GM19240 (cell line): Measurements from ENCODE around the gene ARHGEF16.

ENCODE experiments used
- DNase-seq: peaks from one replicate; pipeline ENCODE4 v3.0.0; 2011; ENCODE audit warnings: low spot score; ENCODE audit not compliant: insufficient read length

The ARHGEF16 gene

DNA sequence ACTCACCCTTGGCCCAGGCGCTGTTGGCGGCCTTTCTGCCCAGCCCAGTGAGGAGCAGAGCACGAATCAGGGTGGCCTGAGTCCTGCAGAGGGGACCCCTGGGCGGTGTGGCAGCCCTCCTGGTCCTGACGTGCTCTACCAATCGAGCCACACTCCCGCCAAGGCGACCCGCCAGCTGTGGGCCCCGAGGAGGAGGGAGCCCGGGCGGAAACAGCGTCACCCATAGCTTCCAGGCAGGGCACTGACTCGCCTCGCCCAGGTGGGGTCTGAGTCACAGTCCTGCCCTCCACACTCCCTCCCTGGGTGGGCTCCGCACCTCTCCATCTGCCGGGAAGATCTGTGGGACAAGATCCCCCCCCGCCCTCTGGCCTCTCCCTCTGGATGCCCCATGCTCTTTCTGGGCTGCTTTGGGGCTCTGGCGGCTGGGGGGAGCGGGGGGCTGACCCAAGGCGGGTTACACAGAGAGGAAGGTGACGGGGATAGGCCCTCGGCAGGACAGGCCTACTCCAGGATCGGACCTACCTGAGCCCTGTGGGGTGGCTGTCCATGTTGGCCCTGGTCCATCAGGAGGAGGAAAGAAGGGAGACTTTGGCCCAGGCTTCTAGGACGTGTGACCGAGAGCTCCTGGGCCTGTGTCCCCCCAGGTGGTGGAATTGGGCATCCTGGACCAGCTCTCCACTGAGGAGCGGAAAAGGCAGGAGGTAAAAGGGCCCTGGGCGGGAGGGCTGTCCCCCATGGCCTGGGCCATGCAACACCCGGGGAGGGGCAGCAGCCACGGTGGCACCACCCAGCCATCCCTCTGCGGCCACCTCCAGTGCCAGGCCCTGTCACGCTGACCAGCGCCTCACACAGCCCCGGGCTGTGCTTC, 14.0 kb downstream of the ARHGEF16 start:
- DNase-seq: no peak

DNA sequence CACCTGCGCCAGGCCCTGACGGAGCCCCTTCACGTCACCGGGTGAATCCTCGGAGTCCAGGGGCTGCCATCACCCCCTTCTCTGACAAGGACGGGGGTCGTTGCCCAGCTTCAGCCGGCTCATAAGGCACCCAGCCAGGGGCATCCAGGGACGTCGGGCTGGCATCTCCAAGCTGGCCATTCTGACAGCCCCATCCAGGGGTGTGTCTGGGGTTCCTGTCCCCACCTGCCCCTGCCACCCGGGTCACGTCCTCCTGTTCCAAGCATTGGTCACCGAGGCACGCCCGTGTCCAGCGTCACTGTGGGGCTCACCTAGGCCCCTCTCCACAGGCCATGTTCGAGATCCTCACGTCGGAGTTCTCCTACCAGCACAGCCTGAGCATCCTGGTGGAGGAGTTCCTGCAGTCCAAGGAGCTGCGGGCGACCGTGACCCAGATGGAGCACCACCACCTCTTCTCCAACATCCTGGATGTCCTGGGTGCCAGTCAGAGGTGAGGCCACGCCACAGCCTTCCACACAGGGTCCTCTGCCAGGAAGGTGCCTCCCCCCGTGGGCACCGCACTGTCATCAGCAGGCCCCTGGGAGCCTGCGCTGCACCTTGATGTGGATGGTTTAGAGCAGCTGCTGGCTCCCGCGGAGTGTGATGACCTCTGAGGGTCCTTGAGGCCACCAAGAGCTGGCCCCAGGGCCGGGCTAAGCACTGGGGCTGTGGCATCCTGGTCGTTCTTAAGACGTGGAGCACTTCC, 14.8 kb downstream of the ARHGEF16 start:
- no peak for DNase-seq

DNA sequence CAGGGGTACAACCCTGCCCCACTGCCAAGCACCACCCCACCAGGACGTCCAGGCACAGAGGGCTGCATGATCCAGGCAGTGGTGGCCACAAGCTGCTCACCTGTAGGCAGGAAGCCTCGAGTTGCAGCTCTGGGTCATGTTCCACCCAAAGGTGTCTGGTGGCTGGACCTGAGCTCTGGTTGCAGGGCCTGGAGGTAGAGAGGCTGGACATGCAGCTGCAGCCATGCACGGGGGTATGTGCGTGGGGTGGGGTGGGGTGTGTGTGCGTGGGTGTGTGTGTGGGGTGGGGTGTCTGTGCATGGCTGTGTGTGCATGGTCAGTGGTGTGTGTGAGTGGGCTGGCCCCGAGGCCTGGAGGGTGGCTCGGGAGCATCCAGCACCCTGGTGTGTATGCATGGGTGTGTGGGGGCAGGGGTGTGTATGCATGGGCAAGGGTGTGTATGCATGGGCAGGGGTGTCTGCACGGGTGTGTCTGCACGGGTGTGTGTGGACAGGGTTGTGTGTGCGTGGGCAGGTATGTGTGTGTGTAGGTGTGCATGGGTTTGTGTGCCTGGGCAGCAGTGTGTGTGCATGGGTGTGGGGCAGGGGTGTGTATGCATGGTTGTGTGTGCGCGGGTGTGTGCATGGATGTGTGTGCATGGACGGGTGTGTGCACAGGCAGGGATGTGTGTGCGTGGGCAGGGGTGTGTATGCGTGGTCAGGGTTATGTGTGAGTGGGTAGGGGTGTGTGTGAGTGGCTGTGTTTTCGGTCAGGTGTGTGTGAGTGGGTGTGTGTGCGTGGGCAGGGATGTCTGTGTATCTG, 15.6 kb downstream of the ARHGEF16 start:
- no peak for DNase-seq

DNA sequence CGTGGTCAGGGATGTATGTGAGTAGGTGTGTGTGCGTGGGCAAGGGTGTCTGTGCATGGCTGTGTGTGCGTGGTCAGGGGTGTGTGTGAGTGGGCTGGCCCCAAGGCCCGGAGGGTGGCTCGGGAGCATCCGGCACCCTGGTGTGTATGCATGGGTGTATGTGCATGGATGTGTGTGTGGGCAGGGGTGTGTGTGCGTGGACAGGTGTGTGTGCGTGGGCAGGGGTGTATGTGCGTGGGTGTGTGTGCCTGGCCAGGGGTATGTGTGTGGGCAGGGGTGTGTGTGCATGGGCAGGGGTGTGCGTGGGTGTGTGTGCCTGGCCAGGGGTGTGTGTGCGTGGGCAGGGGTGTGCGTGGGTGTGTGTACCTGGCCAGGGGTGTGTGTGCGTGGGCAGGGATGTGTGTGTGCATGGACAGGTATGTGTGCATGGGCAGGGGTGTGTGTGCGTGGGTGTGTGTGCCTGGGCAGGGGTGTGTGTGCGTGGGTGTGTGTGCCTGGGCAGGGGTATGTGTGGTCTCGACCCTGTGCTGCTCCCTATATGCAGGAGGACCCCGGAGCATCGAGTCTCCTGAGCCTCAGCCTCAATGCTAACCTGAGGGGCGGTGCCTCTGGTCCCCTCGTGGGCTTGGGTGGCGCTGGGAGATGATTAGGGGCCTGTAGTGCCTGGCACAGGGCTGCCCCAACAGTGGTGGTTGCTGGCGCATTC, 16.3 kb downstream of the ARHGEF16 start:
- no peak for DNase-seq

DNA sequence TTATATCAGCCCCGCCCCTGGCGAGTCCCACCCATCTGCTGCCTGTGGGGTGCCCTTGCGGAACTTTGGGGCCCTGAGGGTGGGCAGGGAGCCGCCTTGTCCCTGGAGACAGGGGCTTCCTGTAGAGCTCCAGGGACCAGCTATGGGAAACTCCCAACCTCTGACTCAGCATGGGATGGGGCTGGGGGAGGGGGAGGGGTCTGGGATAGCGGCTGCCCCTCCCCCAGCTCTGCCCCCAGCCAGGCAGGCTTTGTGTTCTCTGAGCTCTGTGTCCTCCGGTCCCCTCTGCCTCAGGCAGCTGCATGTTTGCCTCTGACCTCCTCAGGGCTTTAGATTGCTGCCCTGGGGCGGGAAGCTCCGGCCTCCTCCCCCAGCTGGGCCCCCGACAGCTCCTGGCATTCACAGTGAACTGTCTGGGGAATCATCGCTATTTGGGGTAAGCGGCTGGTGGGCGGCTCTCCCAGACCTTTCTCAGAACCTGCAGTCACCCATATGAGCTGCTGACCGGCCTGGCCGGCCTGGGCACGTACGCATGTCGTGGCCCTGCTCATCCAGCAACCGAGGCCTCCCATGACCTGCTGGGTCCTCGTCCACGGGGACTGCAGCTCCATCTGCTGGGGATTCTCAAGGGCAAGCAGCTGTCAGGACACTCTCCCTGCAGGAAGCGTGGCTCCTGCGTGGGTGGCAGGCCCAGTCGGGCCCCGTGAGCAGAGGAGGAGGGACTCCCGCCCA, 17.1 kb downstream of the ARHGEF16 start:
- no peak for DNase-seq

DNA sequence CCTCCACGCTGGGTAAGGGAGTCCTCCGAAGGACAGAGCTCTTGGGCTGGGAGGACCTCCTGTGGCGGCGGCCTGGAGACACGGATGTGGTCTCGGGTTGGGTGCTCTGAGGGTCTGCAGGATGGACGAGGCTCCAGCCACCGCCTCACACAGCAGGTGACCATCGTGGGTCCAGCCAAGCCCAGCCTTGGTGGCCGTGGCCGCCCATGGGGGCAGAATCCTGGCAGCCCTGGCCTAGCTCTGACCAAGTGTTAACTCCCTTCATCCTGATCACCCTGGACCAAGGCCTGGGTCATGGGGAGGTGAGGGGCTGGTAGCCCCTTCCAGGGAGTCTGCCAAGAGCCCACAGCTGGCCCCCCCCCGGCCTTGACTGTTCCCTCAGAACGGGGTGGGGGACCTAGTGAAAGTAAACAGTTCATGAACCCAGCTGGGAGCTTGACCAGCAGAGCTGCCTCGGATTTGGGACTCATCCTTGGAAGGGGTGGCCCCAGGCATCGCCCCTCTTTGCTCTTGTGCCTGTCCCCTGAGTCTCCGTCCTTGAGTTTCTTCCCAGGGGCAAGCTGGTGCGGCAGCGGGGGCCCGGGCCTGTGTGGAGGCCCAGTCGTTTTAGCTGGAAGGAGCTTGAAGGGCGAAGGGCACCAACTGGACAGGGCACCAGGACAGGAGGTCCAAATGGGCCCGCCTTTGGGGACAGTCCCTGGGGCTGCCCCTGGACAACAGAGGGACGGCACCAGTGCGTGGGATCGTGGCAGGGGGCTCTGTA, 17.8 kb downstream of the ARHGEF16 start:
- no peak for DNase-seq

DNA sequence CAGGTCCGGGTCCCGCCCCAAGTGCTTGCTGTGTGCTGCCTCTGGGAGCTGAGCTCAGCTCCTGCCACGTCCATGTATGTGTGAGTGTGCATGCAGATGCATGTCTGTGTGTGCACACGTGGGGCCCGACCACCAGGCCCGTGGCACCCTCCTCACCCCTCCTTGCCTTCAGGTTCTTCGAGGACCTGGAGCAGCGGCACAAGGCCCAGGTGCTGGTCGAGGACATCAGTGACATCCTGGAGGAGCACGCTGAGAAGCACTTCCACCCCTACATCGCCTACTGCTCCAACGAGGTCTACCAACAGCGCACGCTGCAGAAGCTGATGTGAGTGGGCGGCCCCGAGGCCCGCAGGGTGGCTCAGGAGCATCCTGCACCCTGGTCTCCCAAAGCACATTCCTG, 18.4 kb downstream of the ARHGEF16 start:
- DNase-seq: no peak

DNA sequence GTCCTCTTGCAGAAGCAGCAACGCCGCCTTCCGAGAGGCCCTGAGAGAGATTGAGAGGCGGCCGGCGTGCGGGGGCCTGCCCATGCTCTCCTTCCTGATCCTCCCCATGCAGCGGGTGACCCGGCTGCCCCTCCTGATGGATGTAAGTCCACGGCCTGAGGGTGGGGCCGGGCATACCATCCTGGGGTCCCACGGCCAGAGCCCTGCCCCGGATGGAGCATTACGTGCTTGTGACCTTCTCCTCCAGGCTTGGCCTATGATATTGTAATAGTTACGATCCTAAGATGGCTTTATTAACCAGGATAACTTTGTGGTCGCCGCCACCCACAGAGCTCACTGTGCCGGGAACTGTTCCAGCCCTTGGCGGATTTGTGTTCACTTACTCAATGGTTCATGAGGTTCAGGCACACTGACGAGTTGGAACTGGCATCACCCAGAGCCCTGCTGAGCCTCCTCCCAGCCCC, 18.9 kb downstream of the ARHGEF16 start:
- DNase-seq: no peak

DNA sequence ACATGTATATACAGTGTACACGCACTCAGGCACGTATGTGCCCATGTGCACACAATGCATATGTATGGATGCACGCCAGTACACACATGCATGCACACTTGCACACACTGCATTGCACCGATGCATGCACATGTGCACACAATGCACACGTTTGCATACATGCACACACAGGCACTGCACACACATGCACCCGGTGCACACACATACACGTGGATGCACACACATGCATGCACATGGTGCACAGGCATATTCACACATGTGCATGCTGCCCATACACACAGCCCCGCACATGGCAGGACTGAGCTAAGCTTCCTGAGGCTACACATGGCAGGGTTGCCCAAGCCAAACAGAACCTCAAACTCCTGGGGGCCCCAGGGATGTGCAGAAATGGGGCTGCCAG, 19.6 kb downstream of the ARHGEF16 start:
- DNase-seq: no peak

DNA sequence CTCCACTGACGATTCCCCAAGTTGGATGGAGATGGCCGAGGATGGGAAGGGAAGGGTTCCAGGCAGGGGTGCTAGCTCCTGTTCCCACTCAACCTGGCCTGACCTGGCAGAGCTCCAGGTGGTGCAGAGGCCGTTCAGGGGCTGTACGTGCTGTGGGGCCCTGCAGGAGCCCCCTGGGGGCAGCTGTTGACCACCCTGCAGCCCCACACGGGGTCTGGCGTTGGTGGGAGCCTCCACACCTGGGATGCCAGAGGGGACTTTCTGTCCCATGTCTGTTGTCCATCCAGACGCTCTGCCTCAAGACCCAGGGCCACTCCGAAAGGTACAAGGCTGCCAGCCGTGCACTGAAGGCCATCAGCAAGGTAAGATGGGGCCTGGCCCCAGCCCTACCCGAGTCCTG, 20.0 kb downstream of the ARHGEF16 start:
- DNase-seq: no peak

DNA sequence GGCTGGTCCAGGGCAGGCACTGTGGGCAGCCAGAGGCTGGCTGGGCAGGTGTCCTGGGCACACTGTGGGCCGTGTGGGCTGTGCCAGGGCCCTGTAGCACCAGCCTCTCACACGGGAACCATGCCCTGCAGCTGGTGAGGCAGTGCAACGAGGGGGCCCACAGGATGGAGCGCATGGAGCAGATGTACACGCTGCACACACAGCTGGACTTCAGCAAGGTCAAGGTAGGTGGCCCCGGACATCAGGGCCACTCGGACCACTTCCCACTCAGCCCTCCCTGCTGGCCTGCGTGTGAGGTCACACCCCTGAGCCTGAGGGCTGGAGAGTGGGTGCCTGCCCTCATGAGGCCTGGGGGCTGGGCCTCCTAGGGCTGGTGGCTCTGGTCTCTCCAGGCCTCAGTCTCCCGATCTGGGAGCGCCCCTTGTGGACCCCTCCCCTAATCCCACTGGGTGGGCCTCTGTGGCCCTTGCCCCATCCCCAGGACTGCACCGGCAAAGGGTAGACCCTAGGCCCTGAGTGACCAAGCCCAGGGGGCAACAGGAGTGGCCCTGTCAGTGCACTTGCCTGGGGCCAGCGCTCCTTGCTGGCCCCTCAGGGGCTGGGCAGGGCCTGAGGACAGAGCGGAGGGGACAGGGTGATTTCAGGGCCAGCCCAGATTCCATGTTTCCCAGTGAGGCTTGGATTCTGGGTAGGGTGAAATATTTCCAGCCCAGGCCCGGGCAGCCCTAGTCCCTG, 21.5 kb downstream of the ARHGEF16 start:
- no peak for DNase-seq

DNA sequence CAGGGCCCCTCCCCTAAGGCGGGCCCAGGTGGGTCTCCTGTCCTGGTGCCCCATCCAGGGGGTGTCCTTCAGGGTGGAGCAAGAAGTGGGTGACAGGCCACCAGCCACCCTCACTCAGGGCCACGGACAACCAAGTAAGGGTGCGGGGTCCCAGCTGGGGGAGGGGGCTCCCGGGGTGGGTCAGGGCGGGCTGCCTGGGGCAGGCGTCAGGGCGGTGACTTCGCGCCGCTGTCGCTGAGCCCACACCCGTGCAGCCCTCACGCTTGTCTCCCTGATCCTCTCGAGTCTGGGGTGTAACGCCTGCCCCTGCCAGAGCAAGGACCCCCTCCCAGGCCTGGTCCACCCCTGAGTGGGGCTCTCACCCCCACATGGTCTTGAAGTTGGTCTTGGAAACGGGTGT, 22.2 kb downstream of the ARHGEF16 start:
- DNase-seq: no peak

DNA sequence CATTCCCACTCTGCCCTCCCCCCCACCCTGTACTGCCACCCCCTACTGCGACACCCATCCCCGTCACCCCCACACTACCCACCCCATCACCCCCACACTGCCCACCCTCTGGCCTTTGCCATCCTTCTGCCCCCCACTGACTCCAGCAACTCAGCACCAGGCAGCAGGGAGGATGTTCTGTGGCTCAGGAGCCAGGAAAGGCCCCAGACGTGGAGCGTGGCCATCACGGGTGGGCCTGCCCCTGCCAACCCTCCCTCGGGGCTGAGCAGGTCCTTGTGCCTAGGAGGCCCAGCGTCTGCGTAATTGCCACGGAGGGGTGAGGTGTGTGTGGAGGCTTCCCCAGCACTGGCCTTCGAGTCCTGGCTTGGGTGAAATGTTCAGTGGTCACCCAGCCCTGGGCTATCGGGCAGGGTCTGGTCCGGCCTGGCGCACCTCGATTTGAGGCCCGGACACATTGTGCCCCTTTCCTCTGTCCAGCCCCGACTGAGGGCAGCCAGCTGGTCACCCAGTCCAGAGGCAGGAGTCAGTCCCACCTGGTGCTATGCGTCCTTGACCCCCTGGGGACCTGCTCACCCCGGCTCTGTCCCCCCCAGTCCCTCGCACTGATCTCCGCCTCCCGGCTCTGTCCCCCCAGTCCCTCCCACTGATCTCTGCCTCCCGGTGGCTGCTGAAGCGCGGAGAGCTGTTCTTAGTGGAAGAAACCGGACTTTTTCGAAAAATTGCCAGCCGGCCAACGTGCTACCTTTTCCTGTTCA, 23.0 kb downstream of the ARHGEF16 start:
- DNase-seq: no peak

DNA sequence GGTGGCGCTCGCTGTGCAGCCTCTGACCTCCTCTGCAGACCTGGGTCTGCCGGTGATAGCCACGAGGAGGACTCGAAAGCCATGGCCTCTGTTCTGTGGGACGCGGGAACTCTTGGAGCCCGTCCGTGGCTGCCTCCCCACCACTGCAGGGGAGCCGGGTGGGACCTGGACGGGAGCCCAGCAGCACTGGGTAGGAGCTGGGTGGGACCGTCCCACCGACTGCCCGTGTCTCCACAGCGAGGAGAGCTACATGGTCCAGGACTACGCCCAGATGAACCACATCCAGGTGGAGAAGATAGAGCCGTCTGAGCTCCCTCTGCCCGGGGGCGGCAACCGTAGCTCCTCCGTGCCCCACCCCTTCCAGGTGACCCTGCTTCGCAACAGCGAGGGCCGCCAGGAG, 23.7 kb downstream of the ARHGEF16 start:
- DNase-seq: no peak

DNA sequence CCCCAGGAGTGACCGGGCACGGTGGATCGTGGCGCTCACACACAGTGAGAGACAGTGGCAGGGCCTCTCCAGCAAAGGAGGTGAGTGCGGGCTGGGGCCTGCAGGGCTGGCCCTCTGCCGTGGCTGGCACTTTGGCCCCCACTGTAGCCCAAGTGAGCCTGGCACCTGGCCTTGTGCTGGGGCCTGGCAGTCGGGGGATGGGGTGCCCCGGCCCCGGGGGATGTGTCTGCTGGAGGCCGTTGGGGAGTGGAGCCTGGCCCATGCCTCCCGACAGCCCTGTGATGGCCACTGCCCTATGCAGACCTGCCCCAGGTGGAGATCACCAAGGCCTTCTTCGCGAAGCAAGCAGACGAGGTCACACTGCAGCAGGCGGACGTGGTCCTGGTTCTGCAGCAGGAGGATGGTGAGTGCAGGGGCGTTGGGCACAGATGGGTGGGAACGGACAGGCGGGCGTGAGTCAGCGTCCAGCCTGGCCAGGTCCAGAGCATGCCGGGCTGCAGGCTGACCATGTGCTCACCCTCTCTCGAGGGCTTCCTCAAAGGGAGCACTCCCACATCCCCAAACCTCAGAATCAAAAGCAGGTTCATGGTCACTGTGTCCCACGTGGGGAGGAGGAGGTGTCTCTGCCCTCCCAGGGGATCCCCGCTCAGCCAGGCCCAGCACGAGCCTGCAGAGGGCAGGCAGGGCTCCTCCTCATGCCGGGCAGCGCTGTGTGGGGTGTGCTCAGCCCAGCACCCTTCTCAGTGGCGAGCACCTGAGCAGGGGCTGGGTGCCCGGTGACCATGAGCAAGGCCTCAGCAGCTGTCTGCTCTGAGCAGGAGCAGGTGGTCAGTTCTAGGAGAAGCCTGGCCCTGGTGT, 25.3 kb downstream of the ARHGEF16 start:
- DNase-seq: no peak

DNA sequence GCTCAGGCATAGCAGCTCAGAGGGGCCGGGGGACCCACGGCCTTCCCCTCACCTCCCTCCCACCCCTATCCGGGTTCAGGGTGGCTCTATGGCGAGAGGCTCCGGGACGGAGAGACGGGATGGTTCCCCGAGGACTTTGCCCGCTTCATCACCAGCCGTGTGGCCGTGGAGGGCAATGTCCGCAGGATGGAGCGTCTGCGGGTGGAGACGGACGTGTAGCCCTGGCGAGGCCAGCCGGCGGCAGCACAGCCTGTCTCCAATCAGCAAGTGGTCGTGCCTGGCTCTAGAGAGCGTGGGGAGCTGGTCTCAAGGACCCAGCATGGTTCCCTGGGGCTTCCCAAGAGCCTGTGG, 25.9 kb downstream of the ARHGEF16 start:
- DNase-seq: no peak

DNA sequence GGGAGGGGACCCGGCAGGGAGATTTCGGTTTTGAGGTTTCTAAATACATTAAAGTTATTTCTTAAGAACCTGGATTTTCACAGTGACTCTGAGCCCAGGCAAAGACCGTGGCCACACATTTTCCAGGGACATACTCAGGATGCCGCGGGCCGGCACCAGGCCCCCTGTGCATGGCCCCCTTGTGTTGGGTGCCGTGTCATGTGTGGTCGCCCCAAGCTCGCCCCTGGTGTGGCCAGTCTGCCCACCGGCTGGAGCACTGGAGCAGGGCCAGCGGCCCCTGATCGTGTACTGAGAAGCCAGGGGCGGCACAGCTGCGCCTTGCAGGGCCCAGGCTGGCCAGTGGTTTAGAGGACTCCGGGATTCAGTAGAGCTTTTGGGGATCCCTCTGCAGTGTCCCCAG, 26.6 kb downstream of the ARHGEF16 start:
- DNase-seq: no peak
